Skeletal muscle tissue (tissue), 4 donors: ENCODE data around the gene ZW10. TPM values are rescaled to one million over a fixed set of nuclear protein-coding genes. Genes with fewer than 3 reads are reported as not detected.
"Not testable (repeated sequence)": the region's sequence is repeated elsewhere in the genome, so short reads cannot be mapped to it uniquely, and the experiment has no call there.

Source experiments
- H3K27ac ChIP-seq: one replicate; pipeline ENCODE4 v1.7.0; 2013; ENCODE audit warnings: mild to moderate bottlenecking, low read depth, low read length, inconsistent platforms
- H3K27me3 ChIP-seq, 3 donors: one replicate each; pipeline ENCODE4 v1.7.0; 2013; ENCODE audit warnings: low read length in 3 of 3; ENCODE audit not compliant: control insufficient read depth in 3 of 3, insufficient read depth in 3 of 3
- H3K36me3 ChIP-seq, 3 donors: one replicate each; pipeline ENCODE4 v1.7.0; 2013; ENCODE audit warnings: low read length in 3 of 3; ENCODE audit not compliant: control insufficient read depth in 3 of 3, insufficient read depth in 3 of 3
- H3K4me1 ChIP-seq, 3 donors: one replicate each; pipeline ENCODE4 v1.7.0; 2013; ENCODE audit warnings: low read length in 3 of 3, mild to moderate bottlenecking in 3 of 3; ENCODE audit not compliant: control insufficient read depth in 3 of 3, insufficient read depth in 3 of 3
- H3K4me3 ChIP-seq, 3 donors: one replicate each; pipeline ENCODE4 v1.7.0; 2013; ENCODE audit warnings: low read length in 3 of 3
- H3K9ac ChIP-seq, 3 donors: one replicate each; pipeline ENCODE4 v1.7.0; 2013; ENCODE audit warnings: low read length in 3 of 3, mild to moderate bottlenecking in 3 of 3, moderate library complexity in 2 of 3, low read depth in 1 of 3
- H3K9me3 ChIP-seq, 3 donors: one replicate each; pipeline ENCODE4 v1.7.0; 2013; ENCODE audit warnings: low read length in 3 of 3; ENCODE audit not compliant: control insufficient read depth in 3 of 3
- total RNA-seq: library from RNA; depleted of rRNA; stranded (reverse); fragments of >200 nt; gene quantifications from one replicate; pipeline ENCODE4 v1.2.3, GENCODE V29; 2014
- donor health status: Osteomylitis.

Gene ZW10
- total RNA-seq, 1 donor from 2014 or later, result 19.3 TPM

- Histone ChIP-seq H3K27ac (no peak within 1 kb of the TSS), H3K4me1 (no peaks in the 10 kb centered on the region), H3K9me3 (no peaks in the 10 kb centered on the region), H3K27me3 (no peaks in the 10 kb centered on the region), H3K9ac (no peak within 1 kb of the TSS), H3K36me3 (peaks cover 3 to 9% (median 4%) of the 10 kb centered on the region in 3 donors), H3K4me3 (no peak within 1 kb of the TSS)
These were observed 67.4 kb downstream of the ZW10 start, which contains the start of gene TMPRSS5 for GRCh38 chr11:113705871-113706655. Gene TMPRSS5 (minus strand): TSS chr11:113706308. CDS start chr11:113706224, 84 bp downstream.

GRCh38 chr11:113703551-113703950 is 69.9 kb downstream of the ZW10 start:
- not testable (repeated sequence) for H3K4me3 ChIP-seq, H3K4me1 ChIP-seq, H3K27me3 ChIP-seq, H3K9ac ChIP-seq, H3K9me3 ChIP-seq, H3K27ac ChIP-seq, H3K36me3 ChIP-seq

- no peaks in the 10 kb centered on the region for H3K27me3 ChIP-seq
- no peak overlapping the region for H3K4me3 ChIP-seq
These were observed 72.0 kb downstream of the ZW10 start for GRCh38 chr11:113701491-113701890.

GRCh38 chr11:113698515-113698914 is 75.0 kb downstream of the ZW10 start:
- Histone ChIP-seq H3K27ac (no peak overlapping the region), H3K36me3 (peaks cover 21 to 30% (median 23%) of the 10 kb centered on the region in 3 donors), H3K9me3 (no peaks in the 10 kb centered on the region), H3K9ac (no peak overlapping the region), H3K4me1 (no peaks in the 10 kb centered on the region), H3K4me3 (no peak overlapping the region), H3K27me3 (no peaks in the 10 kb centered on the region)

More at GRCh38 chr11:113701491-113701890, 72.0 kb downstream of the ZW10 start:
- Histone ChIP-seq H3K9ac (no peak overlapping the region), H3K36me3 (peaks cover 6 to 11% (median 8%) of the 10 kb centered on the region in 3 donors), H3K9me3 (no peaks in the 10 kb centered on the region), H3K4me1 (no peaks in the 10 kb centered on the region), H3K27ac (no peak overlapping the region)

GRCh38 chr11:113697756-113698407 is 75.6 kb downstream of the ZW10 start:
- H3K4me1 ChIP-seq, result no peaks in the 10 kb centered on the region
- no peak overlapping the region for H3K4me3 ChIP-seq
- H3K9me3 ChIP-seq, result no peaks in the 10 kb centered on the region
- no peak overlapping the region for H3K27ac ChIP-seq
- H3K9ac ChIP-seq, result no peak overlapping the region
- peaks cover 21 to 30% (median 23%) of the 10 kb centered on the region in 3 donors for H3K36me3 ChIP-seq
- H3K27me3 ChIP-seq, result no peaks in the 10 kb centered on the region

GRCh38 chr11:113697111-113697510 is 76.4 kb downstream of the ZW10 start:
- Histone ChIP-seq H3K27ac (no peak overlapping the region), H3K9me3 (no peaks in the 10 kb centered on the region), H3K9ac (no peak overlapping the region), H3K27me3 (no peaks in the 10 kb centered on the region), H3K36me3 (peaks cover 23 to 30% (median 23%) of the 10 kb centered on the region in 3 donors), H3K4me3 (no peak overlapping the region), H3K4me1 (no peaks in the 10 kb centered on the region)

- no peaks in the 10 kb centered on the region for H3K9me3 ChIP-seq
- H3K27me3 ChIP-seq, result no peaks in the 10 kb centered on the region
- H3K9ac ChIP-seq, result no peak overlapping the region
- H3K4me1 ChIP-seq, result peaks cover 0 to 8% (median 0%) of the 10 kb centered on the region in 3 donors
- H3K36me3 ChIP-seq, result peaks cover 23 to 30% (median 23%) of the 10 kb centered on the region in 3 donors
- H3K4me3 ChIP-seq, result no peak overlapping the region
- no peak overlapping the region for H3K27ac ChIP-seq
These were observed 78.3 kb downstream of the ZW10 start for GRCh38 chr11:113695207-113695606.

- H3K27me3 ChIP-seq, result no peaks in the 10 kb centered on the region
- H3K36me3 ChIP-seq, result peaks cover 23 to 30% (median 23%) of the 10 kb centered on the region in 3 donors
These were observed 79.1 kb downstream of the ZW10 start for GRCh38 chr11:113694390-113694789.

GRCh38 chr11:113693030-113693429 is 80.5 kb downstream of the ZW10 start:
- Histone ChIP-seq H3K4me3 (no peak overlapping the region), H3K9ac (no peak overlapping the region), H3K27me3 (no peaks in the 10 kb centered on the region), H3K36me3 (peaks cover 23 to 30% (median 23%) of the 10 kb centered on the region in 3 donors), H3K4me1 (peaks cover 0 to 10% (median 0%) of the 10 kb centered on the region in 3 donors), H3K27ac (no peak overlapping the region), H3K9me3 (no peaks in the 10 kb centered on the region)

More at GRCh38 chr11:113694390-113694789, 79.1 kb downstream of the ZW10 start:
- H3K27ac ChIP-seq, result no peak overlapping the region
- no peak overlapping the region for H3K4me3 ChIP-seq
- peaks cover 0 to 10% (median 0%) of the 10 kb centered on the region in 3 donors for H3K4me1 ChIP-seq
- H3K9ac ChIP-seq, result no peak overlapping the region
- H3K9me3 ChIP-seq, result no peaks in the 10 kb centered on the region
